ENCODE data around the gene VPS9D1.

VPS9D1 gene

DNA sequence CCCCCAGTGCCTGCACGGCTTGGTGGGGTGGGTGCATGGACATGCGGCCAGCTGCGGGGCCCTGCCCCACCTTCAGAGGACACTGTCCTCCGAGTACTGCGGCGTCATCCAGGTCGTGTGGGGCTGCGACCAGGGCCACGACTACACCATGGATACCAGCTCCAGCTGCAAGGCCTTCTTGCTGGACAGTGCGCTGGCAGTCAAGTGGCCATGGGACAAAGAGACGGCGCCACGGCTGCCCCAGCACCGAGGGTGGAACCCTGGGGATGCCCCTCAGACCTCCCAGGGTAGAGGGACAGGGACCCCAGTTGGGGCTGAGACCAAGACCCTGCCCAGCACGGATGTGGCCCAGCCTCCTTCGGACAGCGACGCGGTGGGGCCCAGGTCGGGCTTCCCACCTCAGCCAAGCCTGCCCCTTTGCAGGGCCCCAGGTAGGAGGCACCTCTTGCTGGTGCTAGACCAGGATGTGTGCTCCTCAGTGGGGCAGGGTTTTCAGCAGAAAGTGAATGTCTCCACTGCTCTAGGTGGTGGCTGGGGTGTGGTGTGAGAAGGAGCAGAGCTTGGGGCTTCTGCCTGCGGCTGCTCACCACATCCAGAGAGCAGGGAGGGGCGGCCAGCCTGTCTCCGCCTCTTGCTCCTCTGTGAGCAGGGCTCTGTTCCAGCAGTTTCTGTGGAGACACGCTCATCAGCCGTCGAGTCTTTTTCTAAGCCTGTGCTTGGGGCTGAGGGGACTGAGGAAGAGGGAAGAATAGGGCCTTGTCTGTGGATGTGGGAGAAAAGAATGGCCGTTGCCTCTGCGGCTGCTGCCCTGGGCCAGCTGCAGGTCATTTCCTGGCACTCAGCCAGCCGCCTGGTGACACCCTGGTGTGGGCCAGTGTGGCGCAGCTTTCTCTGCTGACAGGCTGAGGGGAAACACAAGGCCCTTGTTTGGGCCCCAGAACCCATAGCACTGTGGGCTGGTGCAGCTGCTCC, 2.9 kb upstream of the VPS9D1 start:
- no peak for DNase-seq (ENCODE audit: low spot score)
- TF ChIP-seq CTCF (IDR thresholded peaks at IDR 0.05; ENCODE audit: extremely low read depth, missing control alignments) = no peak

DNA sequence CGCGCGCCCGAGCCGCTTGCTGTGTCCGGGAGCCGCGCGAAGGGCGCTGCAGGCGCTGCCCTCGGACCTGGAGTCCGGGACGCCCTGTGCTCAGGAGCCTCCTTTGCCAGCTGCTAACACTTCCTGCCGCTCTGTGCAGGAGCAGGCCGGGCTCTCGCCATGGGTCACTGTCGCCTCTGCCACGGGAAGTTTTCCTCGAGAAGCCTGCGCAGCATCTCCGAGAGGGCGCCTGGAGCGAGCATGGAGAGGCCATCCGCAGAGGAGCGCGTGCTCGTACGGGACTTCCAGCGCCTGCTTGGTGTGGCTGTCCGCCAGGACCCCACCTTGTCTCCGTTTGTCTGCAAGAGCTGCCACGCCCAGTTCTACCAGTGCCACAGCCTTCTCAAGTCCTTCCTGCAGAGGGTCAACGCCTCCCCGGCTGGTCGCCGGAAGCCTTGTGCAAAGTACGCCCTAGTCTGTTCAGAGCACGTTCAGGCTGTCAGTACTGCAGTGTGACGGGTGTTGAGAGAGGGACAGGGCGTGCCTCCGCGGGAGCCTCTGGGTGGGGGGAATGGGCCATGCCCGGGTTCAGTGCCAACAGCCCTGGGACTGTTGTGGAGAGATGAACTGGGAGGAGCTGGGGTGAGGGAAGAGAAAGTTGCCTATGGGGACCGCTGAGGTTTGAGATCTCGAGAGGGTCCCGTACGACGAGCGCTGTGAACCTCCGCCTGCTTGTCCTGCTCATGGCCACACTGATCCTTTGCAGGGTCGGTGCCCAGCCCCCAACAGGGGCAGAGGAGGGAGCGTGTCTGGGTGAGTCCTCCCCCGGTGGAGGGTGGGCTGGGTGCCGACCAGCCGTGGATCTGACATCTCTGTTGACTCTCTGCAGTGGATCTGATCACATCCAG, 1.9 kb upstream of the VPS9D1 start:
- no peak for TF ChIP-seq CTCF (IDR thresholded peaks at IDR 0.05; ENCODE audit: extremely low read depth, missing control alignments)
- DNase-seq (ENCODE audit: low spot score) = peak; percentile 66

GRCh38 chr16:89721546-89722391, 1.1 kb upstream of the VPS9D1 start:
- TF ChIP-seq CTCF (IDR thresholded peaks at IDR 0.05; ENCODE audit: extremely low read depth, missing control alignments) = no peak
- DNase-seq (ENCODE audit: low spot score) = peak; percentile 72

DNA sequence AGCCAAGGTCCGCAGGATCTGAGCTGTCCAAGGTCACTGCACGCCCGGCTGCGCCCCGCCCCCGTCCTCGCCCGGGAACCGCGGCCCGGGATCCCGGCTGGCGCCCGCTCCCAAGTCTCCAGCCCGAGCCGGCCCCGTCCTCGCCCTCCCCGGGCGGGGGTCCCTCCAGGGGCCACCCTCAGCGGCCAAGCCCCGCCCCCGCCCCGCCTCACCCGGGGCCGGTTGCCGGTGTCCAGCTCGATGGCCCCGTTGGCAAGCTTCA, 216 bp downstream of the VPS9D1 start:
- TF ChIP-seq CTCF (IDR thresholded peaks at IDR 0.05; ENCODE audit: extremely low read depth, missing control alignments) = no peak
- DNase-seq (ENCODE audit: low spot score) = no peak

DNA sequence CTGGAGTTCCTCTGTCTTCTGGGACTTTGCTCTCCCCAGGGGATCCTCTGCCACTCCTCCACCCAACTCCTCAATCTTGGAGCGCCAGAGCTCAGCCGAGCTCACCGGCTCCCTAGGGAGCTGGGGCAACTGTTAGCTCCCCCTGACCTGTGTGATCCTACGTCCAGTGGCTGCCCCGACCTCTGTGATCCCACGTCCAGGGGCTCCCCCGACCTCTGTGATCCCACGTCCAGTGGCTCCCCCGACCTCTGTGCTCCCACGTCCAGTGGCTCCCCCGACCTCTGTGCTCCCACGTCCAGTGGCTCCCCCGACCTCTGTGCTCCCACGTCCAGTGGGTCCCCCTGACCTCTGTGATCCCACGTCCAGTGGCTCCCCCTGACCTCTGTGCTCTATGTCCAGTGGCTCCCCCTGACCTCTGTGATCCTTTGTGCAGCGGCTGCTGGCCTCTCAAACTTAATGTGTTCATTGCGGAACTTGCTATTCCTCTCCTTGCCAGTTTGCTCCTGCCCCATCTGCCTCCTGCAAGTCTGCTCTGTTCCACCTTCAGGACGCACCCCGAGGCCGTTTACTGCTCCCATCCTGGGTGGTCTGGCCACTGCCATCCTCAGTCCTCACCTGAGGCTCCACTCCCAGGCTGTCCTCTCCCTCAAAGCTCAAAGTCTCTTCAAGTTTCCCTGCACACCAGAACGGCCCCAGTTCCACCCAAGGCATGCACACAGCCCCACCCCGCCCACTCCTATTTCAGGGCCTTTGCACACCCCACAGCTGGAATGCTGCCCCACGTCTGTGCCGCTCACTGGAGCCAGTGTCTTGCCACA, 2.8 kb downstream of the VPS9D1 start:
- TF ChIP-seq CTCF (IDR thresholded peaks at IDR 0.05; ENCODE audit: extremely low read depth, missing control alignments) = no peak
- DNase-seq (ENCODE audit: low spot score) = no peak

GRCh38 chr16:89716916-89717687, 3.6 kb downstream of the VPS9D1 start:
- TF ChIP-seq CTCF (IDR thresholded peaks at IDR 0.05; ENCODE audit: extremely low read depth, missing control alignments) = no peak
- DNase-seq (ENCODE audit: low spot score) = no peak
